ENCODE results near the gene GTPBP4. TPM values are rescaled to one million over a fixed set of nuclear protein-coding genes. Genes with fewer than 3 reads are reported as not detected.
"Not testable (repeated sequence)": the region's sequence is repeated elsewhere in the genome, so short reads cannot be mapped to it uniquely, and the experiment has no call there.

The GTPBP4 gene
- total RNA-seq, 1 experiment from 2014 or later = 57.2 TPM

GRCh38 chr10:1056326-1057105 lies 68.3 kb downstream of the GTPBP4 start, which contains the start of gene WDR37:
TSS of gene WDR37 (plus strand) at chr10:1056385. CDS start at chr10:1072156, 15,771 bp downstream.
- peak; percentile 89 for DNase-seq (ENCODE audit: low read depth)

- DNase-seq (ENCODE audit: low read depth) = no peak
These were observed 68.9 kb downstream of the GTPBP4 start for GRCh38 chr10:1057106-1057657.

GRCh38 chr10:1058017-1058416 lies 69.8 kb downstream of the GTPBP4 start:
- no peak for DNase-seq (ENCODE audit: low read depth)

GRCh38 chr10:1059902-1060301 lies 71.7 kb downstream of the GTPBP4 start:
- DNase-seq (ENCODE audit: low read depth) = no peak

- DNase-seq (ENCODE audit: low read depth) = no peak
These were observed 73.9 kb downstream of the GTPBP4 start for GRCh38 chr10:1061930-1062774.

- no peak for DNase-seq (ENCODE audit: low read depth)
These were observed 75.1 kb downstream of the GTPBP4 start for GRCh38 chr10:1063232-1063865.

- no peak for DNase-seq (ENCODE audit: low read depth)
These were observed 76.7 kb downstream of the GTPBP4 start for GRCh38 chr10:1064964-1065247.

- DNase-seq (ENCODE audit: low read depth) = not testable (repeated sequence)
These were observed 78.5 kb downstream of the GTPBP4 start for GRCh38 chr10:1066734-1067133.

GRCh38 chr10:1068380-1069361 lies 80.4 kb downstream of the GTPBP4 start:
- DNase-seq (ENCODE audit: low read depth) = no peak

Other genes starting within 250 kb of the GTPBP4 start
- 30.5 and 32.6 TPM in 2 replicates for gene LARP4B, start 56.7 kb upstream of the GTPBP4 start, total RNA-seq (2014; rRNA removed)
- not detected in 2 replicates for gene IDI2, start 37.4 kb downstream of the GTPBP4 start, total RNA-seq (2014; rRNA removed)
- gene IDI1, start 60.7 kb downstream of the GTPBP4 start, total RNA-seq (2014; rRNA removed) = 65.2 and 74.3 TPM in 2 replicates
- gene WDR37, start 68.0 kb downstream of the GTPBP4 start, total RNA-seq (2014; rRNA removed) = 13.6 and 17.5 TPM in 2 replicates

Data from LHCN-M2 (cell line).